ENCODE measurements around the gene RRP15. TPM values are rescaled to one million over a fixed set of nuclear protein-coding genes. Genes with fewer than 3 reads are reported as not detected.

RRP15 gene
- total RNA-seq, 1 donor from 2014 or later = 15.8 TPM

- Histone ChIP-seq H3K27me3 (no peaks in the 10 kb centered on the region), H3K9ac (no peak overlapping the region), H3K4me1 (peaks cover 48% of the 10 kb centered on the region), H3K4me2 (no peak overlapping the region), H4K20me1 (ENCODE audit: low read depth) (no peaks in the 10 kb centered on the region), H3K9me3 (ENCODE audit: low read depth) (no peaks in the 10 kb centered on the region), H3K27ac (no peak overlapping the region), H3K4me3 (no peak overlapping the region), H3F3A (ENCODE audit: low read depth) (peaks cover 35% of the 10 kb centered on the region), H3K36me3 (no peaks in the 10 kb centered on the region), H3K79me2 (ENCODE audit: low read depth) (peaks cover 47% of the 10 kb centered on the region), H2AFZ (replicated peaks) (no peak overlapping the region)
- DNase-seq (ENCODE audit: low spot score) = no peak
- H3K27me3 Mint-ChIP-seq (ENCODE audit: insufficient read depth, low read depth) = no peaks in the 10 kb centered on the region
- H3K4me3 Mint-ChIP-seq = no peak overlapping the region
- H3K27ac Mint-ChIP-seq = no peak overlapping the region
- no peaks in the 10 kb centered on the region for H3K9me3 Mint-ChIP-seq
- TF ChIP-seq EZH2phosphoT487 (IDR thresholded peaks at IDR 0.05) (no peak), EZH2 (IDR thresholded peaks at IDR 0.05) (no peak)
- TF ChIP-seq, protein P1, sequence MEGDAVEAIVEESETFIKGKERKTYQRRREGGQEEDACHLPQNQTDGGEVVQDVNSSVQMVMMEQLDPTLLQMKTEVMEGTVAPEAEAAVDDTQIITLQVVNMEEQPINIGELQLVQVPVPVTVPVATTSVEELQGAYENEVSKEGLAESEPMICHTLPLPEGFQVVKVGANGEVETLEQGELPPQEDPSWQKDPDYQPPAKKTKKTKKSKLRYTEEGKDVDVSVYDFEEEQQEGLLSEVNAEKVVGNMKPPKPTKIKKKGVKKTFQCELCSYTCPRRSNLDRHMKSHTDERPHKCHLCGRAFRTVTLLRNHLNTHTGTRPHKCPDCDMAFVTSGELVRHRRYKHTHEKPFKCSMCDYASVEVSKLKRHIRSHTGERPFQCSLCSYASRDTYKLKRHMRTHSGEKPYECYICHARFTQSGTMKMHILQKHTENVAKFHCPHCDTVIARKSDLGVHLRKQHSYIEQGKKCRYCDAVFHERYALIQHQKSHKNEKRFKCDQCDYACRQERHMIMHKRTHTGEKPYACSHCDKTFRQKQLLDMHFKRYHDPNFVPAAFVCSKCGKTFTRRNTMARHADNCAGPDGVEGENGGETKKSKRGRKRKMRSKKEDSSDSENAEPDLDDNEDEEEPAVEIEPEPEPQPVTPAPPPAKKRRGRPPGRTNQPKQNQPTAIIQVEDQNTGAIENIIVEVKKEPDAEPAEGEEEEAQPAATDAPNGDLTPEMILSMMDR (IDR thresholded peaks at IDR 0.05) = no peak
- peaks cover 5% of the 10 kb centered on the region for H3K36me3 Mint-ChIP-seq
- H3K4me1 Mint-ChIP-seq = no peaks in the 10 kb centered on the region
These were observed 18.2 kb downstream of the RRP15 start for GRCh38 chr1:218303176-218303879.

GRCh38 chr1:218304281-218305039 lies 19.4 kb downstream of the RRP15 start:
- Histone ChIP-seq H3K79me2 (ENCODE audit: low read depth) (peaks cover 36% of the 10 kb centered on the region), H4K20me1 (ENCODE audit: low read depth) (no peaks in the 10 kb centered on the region), H3K36me3 (no peaks in the 10 kb centered on the region), H3K4me1 (peaks cover 39% of the 10 kb centered on the region), H3K4me3 (no peak overlapping the region), H3K4me2 (peak overlapping the region; percentile 33), H3K27ac (peak overlapping the region; percentile 53), H2AFZ (replicated peaks) (no peak overlapping the region), H3F3A (ENCODE audit: low read depth) (peaks cover 30% of the 10 kb centered on the region), H3K27me3 (no peaks in the 10 kb centered on the region), H3K9ac (no peak overlapping the region), H3K9me3 (ENCODE audit: low read depth) (no peaks in the 10 kb centered on the region)
- Mint-ChIP-seq H3K9me3 (no peaks in the 10 kb centered on the region), H3K4me3 (no peak overlapping the region), H3K36me3 (peaks cover 5% of the 10 kb centered on the region), H3K27me3 (ENCODE audit: insufficient read depth, low read depth) (no peaks in the 10 kb centered on the region), H3K27ac (no peak overlapping the region), H3K4me1 (no peaks in the 10 kb centered on the region)
- DNase-seq (ENCODE audit: low spot score) = peak; percentile 32
- no peak for TF ChIP-seq EZH2phosphoT487 (IDR thresholded peaks at IDR 0.05)
- TF ChIP-seq, protein P1 (IDR thresholded peaks at IDR 0.05) = no peak
- no peak for TF ChIP-seq EZH2 (IDR thresholded peaks at IDR 0.05)

- TF ChIP-seq, protein P1 (IDR thresholded peaks at IDR 0.05) = no peak
- TF ChIP-seq EZH2phosphoT487 (IDR thresholded peaks at IDR 0.05) (no peak), EZH2 (IDR thresholded peaks at IDR 0.05) (no peak)
- peaks cover 5% of the 10 kb centered on the region for H3K36me3 Mint-ChIP-seq
- Histone ChIP-seq H3K79me2 (ENCODE audit: low read depth) (peaks cover 24% of the 10 kb centered on the region), H3K9ac (no peak overlapping the region), H3K36me3 (peaks cover 6% of the 10 kb centered on the region), H3K27me3 (no peaks in the 10 kb centered on the region), H3K9me3 (ENCODE audit: low read depth) (no peaks in the 10 kb centered on the region), H3F3A (ENCODE audit: low read depth) (peaks cover 19% of the 10 kb centered on the region), H3K4me1 (peaks cover 28% of the 10 kb centered on the region), H3K4me2 (no peak overlapping the region), H3K27ac (no peak overlapping the region), H3K4me3 (no peak overlapping the region), H2AFZ (replicated peaks) (no peak overlapping the region), H4K20me1 (ENCODE audit: low read depth) (no peaks in the 10 kb centered on the region)
- no peak overlapping the region for H3K27ac Mint-ChIP-seq
- H3K4me1 Mint-ChIP-seq = no peaks in the 10 kb centered on the region
- DNase-seq (ENCODE audit: low spot score) = no peak
- H3K27me3 Mint-ChIP-seq (ENCODE audit: insufficient read depth, low read depth) = no peaks in the 10 kb centered on the region
- no peaks in the 10 kb centered on the region for H3K9me3 Mint-ChIP-seq
- no peak overlapping the region for H3K4me3 Mint-ChIP-seq
These were observed 20.5 kb downstream of the RRP15 start for GRCh38 chr1:218305472-218306064.

All from neural progenitor cell (in vitro differentiated cells).